Endothelial cell of umbilical vein (primary cell): ENCODE measurements around the gene POLR2F. TPM values are rescaled to one million over a fixed set of nuclear protein-coding genes. Genes with fewer than 3 reads are reported as not detected.

Experiments
- BruUV-seq: library from RNA; stranded (reverse); fragments of 400-500 nt; replicated peaks from 2 replicates; lab custom pipeline; 2021; lab: Mats Ljungman, UMichigan
- CTCF ChIA-PET: fragments of 300-600, 350-600 bp; sonication (Branson Sonifier 250); formaldehyde crosslinking; loops from one replicate; lab custom pipeline; 2021; ENCODE audit warnings: antibody characterized with exemption, inconsistent platforms; lab: Charles Lee
- POLR2A ChIA-PET: fragments of 300-600, 350-600 bp; sonication (Branson Sonifier 250); formaldehyde crosslinking; loops from one replicate; lab custom pipeline; 2021; ENCODE audit warnings: antibody characterized with exemption, inconsistent platforms; lab: Charles Lee
- DNase-seq: peaks from one replicate; pipeline ENCODE4 v3.0.0-alpha.2; 2011; ENCODE audit warnings: low read depth, low spot score
- FAIRE-seq: peaks from 2 replicates; lab custom pipeline; 2011; peaks lifted over from hg19 to GRCh38; lab: Jason Lieb, UNC
- H2AFZ ChIP-seq: 2 replicates; pipeline ENCODE4 v1.6.0; 2012; ENCODE audit warnings: low read depth, low read length, control low read depth, inconsistent platforms
- H3K27ac ChIP-seq: 2 replicates; pipeline ENCODE4 v1.5.1; 2011; ENCODE audit warnings: low read depth, mild to moderate bottlenecking, control low read depth, low read length, moderate library complexity; ENCODE audit not compliant: insufficient read depth
- H3K27me3 ChIP-seq, 2 experiments: 2 replicates each; pipeline versions ENCODE4 v1.6.0 to v1.6.1; 2011; ENCODE audit warnings: low read length in 2 of 2, mixed read lengths in 1 of 2; ENCODE audit not compliant: control insufficient read depth in 2 of 2, insufficient read depth in 2 of 2
- H3K36me3 ChIP-seq, 2 experiments: 2 replicates in 1 of 2; 3 replicates in 1 of 2; pipeline ENCODE4 v1.5.1; 2011; ENCODE audit warnings: low read length in 2 of 2, mild to moderate bottlenecking in 1 of 2, moderate library complexity in 1 of 2; ENCODE audit not compliant: control insufficient read depth in 2 of 2, insufficient read depth in 2 of 2; ENCODE audit errors: extremely low read depth in 1 of 2
- H3K4me1 ChIP-seq: 3 replicates; pipeline ENCODE4 v1.5.1; 2011; ENCODE audit warnings: mild to moderate bottlenecking, low read length; ENCODE audit not compliant: control insufficient read depth, insufficient read depth; ENCODE audit errors: extremely low read depth
- H3K4me2 ChIP-seq: 2 replicates; pipeline ENCODE4 v1.6.1; 2011; ENCODE audit warnings: low read length, control low read depth, mixed read lengths; ENCODE audit not compliant: insufficient read depth
- H3K4me3 ChIP-seq, 3 experiments: fragments of 200-600 bp in 1 of 3; sonication (generic), shearing (Covaris generic) in 1 of 3; replicated peaks in 1 of 3; 2 replicates each; pipeline ENCODE4 v1.5.1; 2011 to 2016; ENCODE audit warnings: control low read depth in 3 of 3, low read length in 3 of 3, mild to moderate bottlenecking in 2 of 3, inconsistent platforms in 1 of 3, low read depth in 1 of 3, moderate library complexity in 1 of 3; ENCODE audit not compliant: insufficient read depth in 1 of 3
- H3K79me2 ChIP-seq: 2 replicates; pipeline ENCODE4 v1.6.0; 2012; ENCODE audit warnings: low read length, inconsistent platforms; ENCODE audit not compliant: control insufficient read depth, insufficient read depth
- H3K9ac ChIP-seq: replicated peaks from 2 replicates; pipeline ENCODE3; 2011; ENCODE audit warnings: low read length, control low read depth; ENCODE audit not compliant: insufficient read depth; ENCODE audit errors: extremely low read depth
- H3K9me1 ChIP-seq: replicated peaks from 3 replicates; pipeline ENCODE4 v1.6.0; 2011; ENCODE audit warnings: mild to moderate bottlenecking, low read length; ENCODE audit not compliant: control insufficient read depth, insufficient read depth; ENCODE audit errors: extremely low read depth
- H3K9me3 ChIP-seq: replicated peaks from 2 replicates; pipeline ENCODE4 v1.5.1; 2012; ENCODE audit warnings: low read length, inconsistent platforms; ENCODE audit not compliant: control insufficient read depth, insufficient read depth
- H4K20me1 ChIP-seq: replicated peaks from 2 replicates; pipeline ENCODE3; 2011; ENCODE audit warnings: mild to moderate bottlenecking, low read length; ENCODE audit not compliant: control insufficient read depth, insufficient read depth; ENCODE audit errors: extremely low read depth
- CTCF ChIP-seq, 2 donors: IDR thresholded peaks; 1 replicate in 1 of 2; 2 replicates in 1 of 2; pipeline ENCODE4 v1.5.1; 2011; ENCODE audit warnings: low read length in 2 of 2, mild to moderate bottlenecking in 2 of 2, moderate library complexity in 2 of 2, control low read depth in 1 of 2, inconsistent platforms in 1 of 2, low read depth in 1 of 2; ENCODE audit not compliant: insufficient read depth in 1 of 2; ENCODE audit errors: extremely low read depth in 1 of 2
- EZH2 ChIP-seq: IDR thresholded peaks from 2 replicates; pipeline ENCODE4 v1.6.1; 2012; ENCODE audit warnings: borderline replicate concordance, low read depth, mild to moderate bottlenecking, moderate library complexity, low read length, inconsistent platforms; ENCODE audit not compliant: severe bottlenecking
- FOS ChIP-seq: IDR thresholded peaks from 2 replicates; pipeline ENCODE4 v1.6.1; 2011; ENCODE audit warnings: mild to moderate bottlenecking, low read length, moderate library complexity, borderline replicate concordance; ENCODE audit not compliant: insufficient read depth
- GATA2 ChIP-seq: IDR thresholded peaks from 2 replicates; pipeline ENCODE4 v1.7.0; 2011; ENCODE audit warnings: low read depth, mild to moderate bottlenecking, moderate library complexity, mixed read lengths, low read length; ENCODE audit not compliant: insufficient read length, insufficient read depth
- JUN ChIP-seq: IDR thresholded peaks from 2 replicates; pipeline ENCODE4 v1.6.1; 2011; ENCODE audit warnings: borderline replicate concordance, low read depth; ENCODE audit not compliant: insufficient read length, insufficient read depth
- MAX ChIP-seq: IDR thresholded peaks from 2 replicates; pipeline ENCODE4 v1.6.1; 2011; ENCODE audit not compliant: insufficient read depth, insufficient read length
- MYC ChIP-seq: IDR thresholded peaks from one replicate; pipeline ENCODE4 v1.6.1; 2011; ENCODE audit warnings: mild to moderate bottlenecking, low read depth, low read length
- POLR2A ChIP-seq: IDR thresholded peaks from 2 replicates; pipeline ENCODE4 v1.6.1; 2012; ENCODE audit warnings: low read depth, mild to moderate bottlenecking, control low read depth, low read length
- POLR2AphosphoS5 ChIP-seq: IDR thresholded peaks from 2 replicates; pipeline ENCODE4 v1.6.1; 2012; ENCODE audit warnings: low read depth, mild to moderate bottlenecking, control low read depth, low read length, moderate library complexity; ENCODE audit not compliant: insufficient read depth
- dilution Hi-C: fragments of 300-500 bp; cut with MboI; formaldehyde crosslinking; loops from one replicate; pipeline ENCODE4 v1.15.0; 2019; ENCODE audit warnings: low sequenced_read_pairs; ENCODE audit not compliant: extremely low pct_ligation_motif_present
- intact Hi-C: fragments of 100-400 bp; cut with micrococcal nuclease; formaldehyde crosslinking; loops from one replicate; pipeline ENCODE4 v1.10.0; 2022
- polyA plus RNA-seq, 4 experiments: library from polyadenylated mRNA; depleted of rRNA in 3 of 4; stranded (reverse) in 3 of 4; unstranded in 1 of 4; fragments of >200 nt; gene quantifications; 2 replicates each; pipeline versions ENCODE4 v1.2.1 to v1.2.3, GENCODE V29; 2011 to 2012; ENCODE audit warnings: missing spikeins in 1 of 4
- total RNA-seq: library from RNA; stranded (reverse); gene quantifications from 2 replicates; pipeline ENCODE4 v1.2.3, GENCODE V29; 2021

POLR2F gene
- total and polyA plus RNA-seq, 2 donors (not counting 3 experiments of a cell fraction or from before 2014, with no cell fraction given): 106 to 112 TPM

DNA sequence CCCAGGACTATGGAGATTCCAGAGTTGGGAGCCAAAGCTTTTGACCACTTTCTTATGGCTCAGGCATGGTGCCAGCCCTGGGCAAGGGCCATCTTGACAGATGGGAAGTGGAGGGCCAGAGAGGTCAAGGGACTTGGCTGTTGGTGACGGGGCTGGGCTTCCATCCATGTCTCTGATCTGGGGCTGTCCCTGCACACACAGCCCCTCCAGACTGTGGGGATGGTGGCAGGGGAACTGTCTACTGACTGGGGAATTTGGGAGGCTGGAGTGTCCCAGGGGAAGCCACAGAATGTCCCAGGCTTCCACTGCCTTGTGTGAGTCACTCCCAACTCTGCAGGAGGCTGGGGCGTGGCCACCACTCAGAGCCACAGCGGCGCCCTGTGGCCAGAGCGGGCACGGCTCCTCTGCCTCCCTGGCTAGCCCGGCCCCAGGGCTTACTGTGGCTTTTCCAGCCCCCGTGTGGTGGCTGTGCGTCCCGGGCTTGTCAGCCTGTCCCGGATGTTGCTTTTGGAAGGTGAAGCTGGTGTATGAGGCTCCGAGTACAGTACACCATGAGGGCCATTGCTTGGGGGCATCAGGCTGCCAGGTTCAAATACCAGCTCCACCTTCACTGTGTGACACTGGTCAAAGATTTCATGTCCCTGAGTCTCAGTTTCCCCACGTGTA lies 19.7 kb upstream of the POLR2F start:
- H2AFZ ChIP-seq: no peak overlapping the region
- H3K36me3 ChIP-seq: peaks cover 0 to 28% of the 10 kb centered on the region in 2 experiments
- H3K9me1 ChIP-seq: no peaks in the 10 kb centered on the region
- H3K4me3 ChIP-seq: no peak overlapping the region
- no peak overlapping the region for H3K9ac ChIP-seq
- POLR2A ChIA-PET: interaction anchor here (0.5 to 0.6 kb wide), 2 partner anchors 12 to 374 kb away, joined by 3 read pairs; no protein-coding TSS in a partner anchor
- H3K9me3 ChIP-seq: no peaks in the 10 kb centered on the region
- FAIRE-seq: peak; percentile 97
- H3K27ac ChIP-seq: peak overlapping the region; percentile 30
- H3K4me2 ChIP-seq: no peak overlapping the region
- dilution Hi-C loops: no loop called here
- no peaks in the 10 kb centered on the region for H4K20me1 ChIP-seq
- H3K27me3 ChIP-seq: no peaks in the 10 kb centered on the region
- H3K4me1 ChIP-seq: peaks cover 29% of the 10 kb centered on the region
- BruUV-seq: no TSS peak
- intact Hi-C loops: loop anchor here (1.0 to 2.0 kb wide), 5 partner anchors 19 to 117 kb away; partner anchors contain the start of genes C22orf23, MICALL1 and POLR2F
- CTCF ChIA-PET: interaction anchor here (0.6 to 4.7 kb wide), 10 partner anchors 12 to 117 kb away, joined by 3 to 48 read pairs (median 7); partner anchors contain the start of genes ANKRD54, C22orf23, MICALL1 and POLR2F
- peak; percentile 95 for DNase-seq
- H3K79me2 ChIP-seq: no peaks in the 10 kb centered on the region
- TF ChIP-seq POLR2AphosphoS5: peak; percentile 43
- TF ChIP-seq EZH2: no peak
- TF ChIP-seq POLR2A: peak; percentile 27
- TF ChIP-seq MAX: no peak
- TF ChIP-seq MYC: no peak
- TF ChIP-seq GATA2: no peak
- TF ChIP-seq JUN: no peak
- peak; percentile 78 for TF ChIP-seq FOS
- peak; percentile 99 to 100 for TF ChIP-seq CTCF (IDR thresholded peaks at IDR 0.05; ENCODE audit: extremely low read depth in 1 of 2, insufficient read depth in 1 of 2, low read depth in 1 of 2, low read length in 2 of 2)
